Measurements from ENCODE around the gene TPM4. TPM values are rescaled to one million over a fixed set of nuclear protein-coding genes. Genes with fewer than 3 reads are reported as not detected.

TPM4 gene
- total and polyA plus RNA-seq, 2 of the 8 experiments (the other 6 are each of a cell fraction or from before 2014, with no cell fraction given), result 160 to 359 TPM

DNA sequence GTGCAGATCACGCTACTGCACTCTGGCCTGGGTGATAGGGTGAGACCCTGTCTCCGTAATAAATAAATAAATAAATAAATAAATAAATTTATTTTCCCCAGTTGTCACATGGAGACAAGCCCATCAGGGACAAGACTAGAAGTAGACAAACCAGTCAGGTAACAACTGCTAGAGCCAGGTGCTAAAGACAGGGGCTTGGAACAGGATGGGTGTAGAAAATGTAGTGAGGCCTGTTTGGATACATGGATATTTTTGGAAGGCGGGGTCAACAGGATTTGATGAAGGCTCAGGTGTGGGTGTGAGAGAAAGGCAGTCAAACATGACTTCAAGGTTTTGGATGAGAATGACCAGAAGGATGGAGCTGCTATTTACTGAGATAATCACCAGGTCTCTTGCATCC is 27.7 kb upstream of the TPM4 start (continued):
- TF ChIP-seq EGR1 (IDR thresholded peaks at IDR 0.05; ENCODE audit: borderline replicate concordance, low read depth, low read length) (no peak), POLR2AphosphoS5 (IDR thresholded peaks at IDR 0.05; ENCODE audit: low read depth, low read length) (no peak), BACH1 (IDR thresholded peaks at IDR 0.05; ENCODE audit: low read length) (no peak), SIN3A (conservative IDR thresholded peaks at IDR 0.05 in 1 of 2, IDR thresholded peaks at IDR 0.05 in 1 of 2; ENCODE audit: low read depth in 1 of 2, low read length in 2 of 2) (no peak), JUN (IDR thresholded peaks at IDR 0.05; ENCODE audit: low read depth, low read length) (no peak), CBX8 (IDR thresholded peaks at IDR 0.05; ENCODE audit: borderline replicate concordance, low read depth, low read length) (no peak)
